Esophagus (tissue), 2 donors: ENCODE measurements around the gene MTMR3. TPM values are rescaled to one million over a fixed set of nuclear protein-coding genes. Genes with fewer than 3 reads are reported as not detected.

Source experiments
- H3K27ac ChIP-seq, 2 donors: one replicate each; pipeline ENCODE4 v1.5.1; 2013; ENCODE audit warnings: low read depth in 2 of 2, mild to moderate bottlenecking in 2 of 2, inconsistent platforms in 1 of 2, low read length in 1 of 2, moderate library complexity in 1 of 2
- H3K27me3 ChIP-seq, 2 donors: one replicate each; pipeline ENCODE4 v1.6.1; 2013; ENCODE audit warnings: low read length in 2 of 2, control low read depth in 1 of 2, mild to moderate bottlenecking in 1 of 2; ENCODE audit not compliant: insufficient read depth in 2 of 2, control insufficient read depth in 1 of 2
- H3K36me3 ChIP-seq, 2 donors: one replicate each; pipeline ENCODE4 v1.6.1; 2013; ENCODE audit warnings: low read length in 1 of 2; ENCODE audit not compliant: control insufficient read depth in 2 of 2, insufficient read depth in 2 of 2
- H3K4me1 ChIP-seq, 2 donors: one replicate each; pipeline ENCODE4 v1.6.1; 2013; ENCODE audit warnings: low read length in 1 of 2; ENCODE audit not compliant: control insufficient read depth in 2 of 2, insufficient read depth in 2 of 2
- H3K4me3 ChIP-seq, 2 donors: one replicate each; pipeline ENCODE4 v1.5.1; 2013; ENCODE audit warnings: low read length in 2 of 2, mild to moderate bottlenecking in 2 of 2, low read depth in 1 of 2, moderate library complexity in 1 of 2
- H3K9me3 ChIP-seq, 2 donors: one replicate each; pipeline ENCODE4 v1.6.1; 2013; ENCODE audit warnings: mild to moderate bottlenecking in 2 of 2, low read depth in 1 of 2, low read length in 1 of 2, moderate library complexity in 1 of 2; ENCODE audit not compliant: control insufficient read depth in 2 of 2, insufficient read depth in 1 of 2
- WGBS, 2 donors: extraction: QIAGEN DNeasy Blood & Tissue Kit; methylation state at CpG; one replicate each; pipeline ENCODE4 v1.1.7; 2013; 5-methylcytosine and 5-hydroxymethylcytosine counted together
- polyA plus RNA-seq, 2 donors: library from polyadenylated mRNA; stranded (reverse); fragments of 200-250 nt; gene quantifications; one replicate each; pipeline ENCODE4 v1.2.3, GENCODE V29; 2013
- donor health status: healthy with polysubstance abuse.
- donor health status: Bipolar disorder and iron deficiency.

Gene MTMR3
- polyA plus RNA-seq, 2 donors, result 15.3 to 28.3 TPM

DNA sequence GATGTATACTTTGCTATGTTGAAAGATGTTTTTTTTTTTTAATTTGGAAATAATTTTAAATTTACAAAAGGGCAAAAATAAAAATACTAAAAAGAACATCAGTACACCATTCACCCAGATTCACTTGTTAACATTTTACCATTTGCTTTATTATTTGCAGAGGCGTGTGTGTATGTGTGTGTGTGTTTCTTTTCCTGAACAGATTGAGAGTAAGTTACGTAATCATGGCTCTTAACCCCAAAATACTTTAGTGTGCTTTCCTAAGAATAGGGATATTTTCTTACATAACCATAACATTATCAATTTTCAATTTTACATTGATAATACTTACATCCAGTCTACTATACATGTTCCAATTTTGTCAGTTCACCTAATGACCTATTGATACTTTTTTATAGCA lies 105.7 kb downstream of the MTMR3 start:
- H3K27ac ChIP-seq, result no peak overlapping the region
- 83 to 95% methylated on average over 2 of the region's 2 CpGs for WGBS, 2 donors
- H3K4me1 ChIP-seq, result no peaks in the 10 kb centered on the region
- no peaks in the 10 kb centered on the region for H3K27me3 ChIP-seq
- H3K36me3 ChIP-seq, result peaks cover 3 to 7% of the 10 kb centered on the region in 2 donors
- H3K4me3 ChIP-seq, result no peak overlapping the region
- H3K9me3 ChIP-seq, result no peaks in the 10 kb centered on the region

DNA sequence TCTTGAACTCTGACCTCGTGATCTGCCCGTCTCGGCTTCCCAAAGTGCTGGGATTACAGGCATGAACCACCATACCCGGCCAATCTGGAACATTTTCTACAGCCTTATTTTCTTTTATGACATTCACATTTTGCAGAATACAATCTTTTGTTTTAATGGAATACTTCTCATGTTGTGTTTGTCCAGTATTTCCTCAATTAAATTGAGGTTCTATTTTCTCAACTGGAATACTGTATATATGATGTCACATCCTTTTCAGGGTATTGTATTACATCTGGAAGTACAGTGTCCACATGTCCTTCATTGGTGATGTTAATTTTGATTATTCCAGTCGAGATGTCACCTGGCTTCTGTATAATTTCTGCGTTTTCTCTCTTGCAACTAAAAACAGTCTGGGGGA lies 106.5 kb downstream of the MTMR3 start:
- Histone ChIP-seq H3K27ac (no peak overlapping the region), H3K36me3 (peaks cover 3 to 7% of the 10 kb centered on the region in 2 donors), H3K9me3 (no peaks in the 10 kb centered on the region), H3K4me3 (no peak overlapping the region), H3K4me1 (no peaks in the 10 kb centered on the region), H3K27me3 (no peaks in the 10 kb centered on the region)
- 96% methylated on average over 6 of the region's 6 CpGs for WGBS, 2 donors

DNA sequence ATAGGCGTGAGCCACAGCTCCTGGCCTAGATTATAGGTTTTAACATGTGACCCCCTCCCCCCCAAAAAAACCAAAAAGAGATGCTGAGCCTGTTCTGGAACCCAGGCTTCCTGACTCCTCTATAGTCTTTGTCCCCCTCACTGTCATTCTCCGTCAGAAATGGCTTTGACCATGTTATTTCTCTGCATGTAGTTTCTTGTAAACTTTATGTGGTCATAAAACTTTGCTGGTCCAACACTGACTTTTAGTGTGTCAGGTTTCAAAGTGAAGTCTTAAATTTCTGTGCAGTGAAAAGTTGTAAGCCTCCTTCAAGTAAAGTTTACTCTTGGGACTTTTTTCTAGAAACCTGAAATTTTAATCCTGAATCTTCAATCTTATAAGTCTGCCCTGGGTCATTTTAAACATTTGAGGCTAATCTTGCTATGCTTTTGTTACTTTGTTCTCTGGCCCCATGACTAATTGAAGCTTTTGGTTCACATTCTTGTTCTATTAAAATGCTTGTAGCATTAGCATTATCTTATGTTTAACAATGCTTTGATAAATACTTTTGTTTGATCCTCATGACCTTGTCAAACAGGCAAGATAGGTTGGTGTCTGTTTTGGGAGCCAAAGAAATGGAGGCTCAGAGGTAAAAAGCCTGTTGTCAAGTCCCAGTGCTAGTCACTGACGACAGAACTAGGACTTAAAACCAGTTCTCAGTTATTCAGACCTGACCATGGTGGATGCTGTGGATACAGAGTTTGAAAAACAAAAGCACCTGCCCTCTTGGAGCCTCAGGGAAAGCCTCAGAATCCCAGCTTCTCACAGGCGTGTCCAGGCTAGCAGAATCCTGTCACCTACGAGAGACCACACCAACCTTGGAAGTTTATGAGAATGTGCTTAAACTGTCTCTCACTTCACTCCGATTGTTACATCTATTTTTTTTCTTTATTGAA lies 109.6 kb downstream of the MTMR3 start:
- Histone ChIP-seq H3K27me3 (no peaks in the 10 kb centered on the region), H3K36me3 (peaks cover 0 to 4% of the 10 kb centered on the region in 2 donors), H3K27ac (peak overlapping the region in 1 of 2 donors; percentile 33), H3K9me3 (no peaks in the 10 kb centered on the region), H3K4me1 (no peaks in the 10 kb centered on the region), H3K4me3 (no peak overlapping the region)
- WGBS, 2 donors, result 67 to 78% methylated on average over 6 of the region's 6 CpGs

DNA sequence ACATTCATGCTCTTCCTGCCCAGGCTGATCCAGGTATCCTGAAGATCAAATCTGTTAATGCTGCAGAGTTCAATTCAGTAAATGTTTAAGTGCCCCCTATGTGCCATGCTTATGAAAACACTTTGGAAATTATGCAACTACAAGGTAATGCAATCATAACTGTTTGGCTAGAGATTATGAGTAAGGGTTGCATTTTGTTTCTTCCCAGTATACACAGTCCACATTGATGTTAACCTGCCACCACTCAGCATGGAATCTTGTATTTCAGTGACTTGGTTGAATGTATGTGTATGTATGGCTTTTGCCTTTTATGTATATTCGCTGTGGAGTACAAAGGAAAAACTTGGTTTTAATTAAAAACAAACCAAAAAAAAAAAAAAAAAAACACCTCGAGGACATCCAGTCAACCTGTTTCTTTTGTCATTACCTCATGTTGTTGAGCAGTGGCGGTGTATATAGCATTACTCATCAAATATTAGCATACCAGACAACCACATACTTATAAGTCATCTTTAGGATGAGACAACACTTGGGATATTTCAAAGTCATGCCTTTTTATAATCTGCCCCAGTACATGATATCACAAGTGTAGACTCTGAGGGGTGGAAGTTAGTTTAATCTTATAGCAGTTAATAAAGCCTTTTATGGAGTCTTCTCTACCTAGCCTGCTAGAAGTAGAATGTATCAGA lies 111.2 kb downstream of the MTMR3 start:
- 54 to 66% methylated on average over 3 of the region's 3 CpGs for WGBS, 2 donors
- peak overlapping the region in 1 of 2 donors; percentile 56 for H3K27ac ChIP-seq
- no peaks in the 10 kb centered on the region for H3K9me3 ChIP-seq
- no peaks in the 10 kb centered on the region for H3K4me1 ChIP-seq
- H3K36me3 ChIP-seq, result peaks cover 0 to 4% of the 10 kb centered on the region in 2 donors
- H3K27me3 ChIP-seq, result no peaks in the 10 kb centered on the region
- no peak overlapping the region for H3K4me3 ChIP-seq

DNA sequence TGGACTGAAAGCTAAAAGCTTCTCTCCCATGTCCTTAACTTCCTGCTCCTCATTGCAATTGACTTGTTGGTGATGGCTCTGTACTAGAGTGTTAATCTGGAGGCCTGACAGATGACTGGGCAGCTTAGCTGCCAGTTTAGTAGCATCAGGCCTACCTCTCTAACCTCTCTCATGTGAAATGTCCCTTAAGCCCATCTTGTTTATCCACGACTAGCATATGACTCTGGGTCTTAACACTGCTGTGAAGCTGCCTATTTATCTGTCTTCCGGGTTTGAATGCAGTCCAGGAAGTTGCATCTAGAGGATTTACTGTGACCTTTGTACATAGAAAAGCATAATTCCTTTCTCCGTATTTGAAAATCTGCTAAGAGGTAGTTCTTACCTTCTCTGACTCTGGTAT lies 112.0 kb downstream of the MTMR3 start:
- 18 to 25% methylated on average over 3 of the region's 3 CpGs for WGBS, 2 donors
- Histone ChIP-seq H3K27me3 (no peaks in the 10 kb centered on the region), H3K36me3 (peaks cover 0 to 4% of the 10 kb centered on the region in 2 donors), H3K27ac (peak overlapping the region; percentile 56 to 85), H3K4me1 (no peaks in the 10 kb centered on the region), H3K4me3 (no peak overlapping the region), H3K9me3 (no peaks in the 10 kb centered on the region)

DNA sequence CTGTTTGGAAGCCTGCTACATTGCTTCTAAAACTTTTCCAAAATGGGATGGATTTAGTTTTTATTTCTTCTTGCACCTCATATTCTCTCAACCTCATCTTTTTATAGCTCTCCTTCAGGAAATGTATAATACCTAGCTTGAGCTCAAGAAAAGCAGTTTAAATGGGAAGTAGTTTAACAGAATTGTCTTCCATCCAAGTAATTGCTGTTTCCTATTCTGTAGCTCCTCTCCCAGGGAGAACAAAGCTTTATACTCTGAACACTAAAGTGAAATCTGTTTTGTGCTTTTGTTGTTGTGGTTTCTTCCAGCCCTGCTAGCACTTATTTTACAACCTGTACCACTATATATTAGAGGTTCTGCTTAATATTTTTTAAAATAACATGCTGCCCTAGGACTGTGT lies 114.1 kb downstream of the MTMR3 start:
- Histone ChIP-seq H3K27ac (no peak overlapping the region), H3K36me3 (no peaks in the 10 kb centered on the region), H3K4me3 (no peak overlapping the region), H3K4me1 (no peaks in the 10 kb centered on the region), H3K9me3 (no peaks in the 10 kb centered on the region), H3K27me3 (no peaks in the 10 kb centered on the region)

DNA sequence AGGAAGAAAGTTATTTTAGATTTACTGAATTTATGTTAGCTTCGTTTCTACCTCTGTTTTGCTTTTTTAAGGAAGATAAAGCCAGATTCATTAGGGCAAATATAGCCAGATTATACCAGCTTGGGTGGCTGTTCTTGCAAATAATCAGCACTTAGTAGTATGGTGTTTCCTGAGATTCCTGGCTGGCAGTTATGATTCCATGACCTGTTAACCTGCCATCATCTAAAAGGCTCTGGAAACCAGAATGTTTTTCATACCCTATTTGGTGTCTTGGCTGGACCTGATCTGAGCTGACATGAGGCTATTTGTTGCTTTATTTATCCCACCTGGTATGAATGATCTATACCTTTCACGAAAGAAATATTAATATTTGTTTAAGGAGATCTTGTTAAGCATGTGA lies 114.5 kb downstream of the MTMR3 start:
- Histone ChIP-seq H3K27ac (no peak overlapping the region), H3K4me1 (no peaks in the 10 kb centered on the region), H3K36me3 (no peaks in the 10 kb centered on the region), H3K27me3 (no peaks in the 10 kb centered on the region), H3K9me3 (no peaks in the 10 kb centered on the region), H3K4me3 (no peak overlapping the region)
- WGBS, 2 donors, result 72 to 76% methylated on average over 2 of the region's 2 CpGs

DNA sequence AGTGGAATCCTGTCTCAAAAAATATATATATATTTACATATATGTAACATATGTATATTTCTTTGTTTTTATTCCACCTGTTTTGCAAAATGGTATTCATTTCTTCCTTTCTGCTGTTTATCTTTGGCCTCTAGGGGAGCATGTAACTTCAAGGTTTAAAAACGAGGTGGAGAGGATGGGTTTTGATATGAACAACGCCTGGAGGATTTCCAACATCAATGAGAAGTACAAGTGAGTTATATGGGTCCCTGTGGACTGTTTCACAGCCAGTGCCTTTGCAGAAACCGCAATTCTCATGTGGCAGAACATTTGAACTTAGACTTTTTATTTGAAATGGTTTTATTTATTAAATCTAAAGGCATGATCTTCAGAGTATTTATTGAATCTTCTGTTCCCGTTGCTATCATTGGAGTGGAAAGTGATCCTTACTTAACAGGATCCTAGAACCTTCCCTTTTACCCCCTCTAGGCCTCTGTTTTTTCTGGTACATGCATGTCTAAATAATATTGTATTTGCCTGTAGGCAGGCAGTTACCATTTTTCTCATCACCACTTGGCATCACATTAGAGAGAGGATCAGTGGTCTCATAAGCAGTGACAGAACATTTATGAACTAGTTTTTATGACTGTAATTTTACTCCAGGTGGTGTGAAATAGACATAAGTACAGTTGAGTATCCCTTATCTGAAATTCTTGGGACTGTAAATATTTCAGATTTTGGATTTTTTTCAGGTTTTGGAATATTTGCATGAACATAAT lies 115.8 kb downstream of the MTMR3 start:
- Histone ChIP-seq H3K27me3 (no peaks in the 10 kb centered on the region), H3K4me1 (no peaks in the 10 kb centered on the region), H3K9me3 (no peaks in the 10 kb centered on the region), H3K27ac (no peak overlapping the region), H3K4me3 (no peak overlapping the region), H3K36me3 (peaks cover 0 to 3% of the 10 kb centered on the region in 2 donors)
- WGBS, 2 donors, result 71 to 73% methylated on average over 4 of the region's 4 CpGs

DNA sequence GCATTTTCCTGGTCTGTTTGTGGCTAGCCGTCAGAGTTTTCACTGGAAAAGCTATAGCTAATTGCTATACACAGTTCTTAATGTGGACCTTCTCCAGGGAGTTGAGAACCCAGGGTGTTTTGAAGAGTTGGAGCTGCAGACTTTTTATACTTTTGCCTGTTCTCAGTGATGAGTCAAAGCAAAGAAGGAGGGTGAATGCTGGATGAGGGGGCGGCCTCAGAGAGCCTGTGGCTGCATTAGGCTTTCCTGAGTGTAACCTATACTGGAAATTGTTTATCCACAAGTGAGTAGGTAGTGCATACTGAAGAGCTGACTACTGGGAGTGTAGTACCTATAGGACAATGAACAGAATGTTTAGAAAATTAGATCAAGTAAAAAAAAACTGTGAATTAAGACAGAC lies 117.6 kb downstream of the MTMR3 start:
- Histone ChIP-seq H3K4me1 (no peaks in the 10 kb centered on the region), H3K27me3 (no peaks in the 10 kb centered on the region), H3K4me3 (no peak overlapping the region), H3K9me3 (no peaks in the 10 kb centered on the region), H3K36me3 (peaks cover 3 to 4% of the 10 kb centered on the region in 2 donors), H3K27ac (no peak overlapping the region)
- WGBS, 2 donors, result 87 to 95% methylated on average over 2 of the region's 2 CpGs
